DMS114 treated with DMSO at 0.1 percent for 48 hours (cell line): Measurements from ENCODE around the gene ITSN1.
"Not testable (repeated sequence)": the region's sequence is repeated elsewhere in the genome, so short reads cannot be mapped to it uniquely, and the experiment has no call there.

Source experiments
- DNase-seq: peaks from one replicate; lab custom pipeline; 2025; ENCODE audit not compliant: unreplicated experiment; lab: John Stamatoyannopoulos, UW

ITSN1 gene

DNA sequence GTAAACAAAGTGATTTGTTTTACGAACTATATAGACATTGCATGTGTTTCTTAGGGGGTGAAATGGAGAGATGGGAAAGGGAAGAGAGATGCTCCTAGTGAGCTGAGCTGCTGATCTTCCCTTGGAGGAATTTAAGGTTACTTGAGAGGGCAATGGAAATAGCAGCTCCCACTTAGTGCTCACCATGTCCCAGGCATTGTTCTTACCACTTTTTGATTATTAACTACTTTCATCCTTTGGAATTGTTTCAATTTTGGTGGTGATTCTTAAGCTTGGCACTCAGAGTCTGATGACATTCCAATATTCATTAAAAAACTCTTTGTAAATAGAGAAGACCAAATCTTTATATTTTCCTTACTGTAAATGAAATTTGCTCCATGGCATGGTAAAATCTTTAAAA, 124.9 kb downstream of the ITSN1 start:
- no peak for DNase-seq

- no peak for DNase-seq
These were observed 125.7 kb downstream of the ITSN1 start for GRCh38 chr21:33767960-33768359.

DNA sequence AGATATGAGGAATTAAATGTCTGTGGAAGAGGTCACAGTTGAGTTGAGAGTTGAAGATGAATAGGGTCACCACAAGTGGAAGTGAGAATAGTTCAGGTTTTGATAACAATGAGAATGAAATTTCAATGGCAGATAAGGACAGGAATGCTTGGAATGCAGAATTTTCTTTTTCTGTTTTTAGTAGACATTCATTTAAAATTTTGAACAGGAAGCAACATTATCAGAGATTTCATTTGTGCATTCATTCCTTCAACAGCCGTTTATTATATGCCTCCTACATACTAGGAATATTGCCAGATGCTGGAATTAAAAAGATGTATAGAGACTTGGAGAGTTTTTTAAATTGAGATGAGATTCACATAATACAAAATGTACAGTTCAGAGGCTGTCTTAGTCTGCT, 126.8 kb downstream of the ITSN1 start:
- no peak for DNase-seq

DNA sequence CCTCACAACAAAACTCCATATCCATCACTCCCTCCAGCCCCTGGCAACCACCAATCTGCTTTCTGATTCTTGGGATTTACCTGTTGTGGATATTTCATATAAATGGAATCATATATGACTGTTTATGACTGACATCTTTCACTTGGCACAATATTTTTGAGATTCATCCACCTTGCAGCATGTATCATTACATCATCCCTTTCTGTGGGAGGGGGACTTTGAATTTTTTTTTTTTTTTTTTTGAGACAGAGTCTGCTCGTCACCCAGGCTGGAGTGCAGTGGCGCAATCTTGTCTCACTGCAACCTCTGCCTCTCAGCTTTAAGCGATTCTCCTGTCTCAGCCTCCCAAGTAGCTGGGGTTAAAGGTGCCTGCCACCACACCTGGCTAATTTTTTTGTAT, 128.2 kb downstream of the ITSN1 start:
- DNase-seq, result no peak

- no peak for DNase-seq
These were observed 129.7 kb downstream of the ITSN1 start for GRCh38 chr21:33771976-33772375.

- DNase-seq, result no peak
These were observed 132.2 kb downstream of the ITSN1 start for GRCh38 chr21:33774551-33774950.

DNA sequence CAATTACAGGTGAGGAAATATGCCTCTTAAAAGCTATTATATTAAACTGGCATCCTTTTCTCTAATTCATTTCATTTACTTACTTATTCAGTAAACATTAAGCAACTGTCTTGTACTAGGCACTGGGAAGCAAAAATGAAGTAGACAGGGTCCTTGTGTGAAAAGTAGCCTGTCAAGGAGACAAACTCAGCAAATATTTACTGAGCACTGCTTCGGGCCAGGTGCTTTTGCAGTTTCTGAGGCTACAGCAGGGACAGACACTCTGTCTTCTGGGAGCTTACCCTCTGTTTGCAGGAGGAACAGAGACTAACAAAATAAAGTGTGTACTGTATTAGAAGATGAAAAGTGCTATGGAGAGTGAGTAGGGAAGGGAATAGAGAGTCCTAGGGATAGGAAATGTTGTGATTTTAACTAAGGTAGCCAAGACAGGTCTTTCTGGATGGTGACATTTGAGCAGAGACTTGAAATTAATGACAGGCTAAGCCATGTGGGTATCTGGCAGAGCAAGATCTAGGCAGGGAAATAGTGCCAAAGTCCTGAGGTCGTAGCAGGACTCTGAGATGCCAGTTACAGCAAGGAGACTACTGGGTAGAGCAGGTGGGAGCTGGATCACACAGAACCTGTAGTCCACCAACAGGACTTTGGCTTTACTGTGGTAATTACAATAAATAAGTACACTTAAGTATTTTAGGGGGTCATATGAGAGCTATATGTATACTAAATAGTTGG, 133.0 kb downstream of the ITSN1 start:
- DNase-seq, result no peak

GRCh38 chr21:33780631-33781030, 138.3 kb downstream of the ITSN1 start:
- DNase-seq, result no peak

DNA sequence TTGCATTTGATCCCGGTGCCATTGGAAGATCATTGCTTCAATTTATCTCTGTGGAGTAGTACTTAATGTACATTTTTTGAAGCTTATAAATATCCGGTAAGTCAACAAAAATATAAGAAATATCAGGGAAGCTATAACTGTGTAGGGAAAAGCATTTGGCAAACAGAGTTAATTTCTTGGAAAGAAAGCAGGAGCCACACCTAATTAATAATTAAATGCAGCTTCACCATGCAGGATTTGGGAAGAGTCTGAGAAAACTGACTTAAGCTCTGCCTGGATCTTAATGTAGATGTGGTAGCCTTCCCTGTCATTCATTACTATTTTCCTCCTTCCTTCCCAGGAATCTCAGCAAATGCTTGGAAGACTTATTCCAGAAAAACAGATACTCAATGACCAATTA, 138.8 kb downstream of the ITSN1 start:
- DNase-seq, result no peak

DNA sequence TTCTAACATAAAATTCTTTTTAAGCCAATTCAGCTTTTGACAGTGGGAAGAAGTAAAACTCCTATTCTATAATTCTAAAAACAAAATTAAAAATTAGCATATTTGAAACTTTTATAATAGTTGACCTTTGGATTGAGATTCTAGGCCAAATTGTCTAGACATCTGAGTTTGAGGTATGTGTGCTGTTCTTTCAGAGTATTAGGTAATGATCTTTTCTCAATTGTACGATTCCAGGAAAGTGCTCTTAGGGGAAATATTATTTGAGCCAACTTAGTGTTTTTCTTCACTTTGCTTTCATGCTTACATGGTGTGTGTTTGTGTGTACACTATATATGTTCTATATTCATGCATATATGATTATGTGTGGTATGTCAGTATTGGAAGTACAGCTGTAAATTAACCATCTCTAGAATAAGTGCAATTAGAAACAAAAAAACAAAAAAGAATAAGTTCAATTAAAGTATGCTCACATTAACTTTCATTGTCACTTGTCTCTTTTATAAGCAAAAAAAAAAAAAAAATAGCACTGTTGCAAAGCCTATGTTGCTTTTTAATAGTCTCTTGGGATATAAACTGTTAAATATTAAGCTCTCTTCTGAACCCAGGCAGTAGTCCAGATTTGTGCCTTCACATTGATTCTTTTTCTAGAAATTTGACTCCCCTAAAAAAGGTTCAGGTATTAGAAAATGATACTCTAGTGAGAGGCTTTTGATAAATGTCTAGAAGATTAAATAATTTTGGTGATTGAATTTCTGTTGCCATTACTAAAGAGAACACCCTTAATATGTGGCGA, 141.1 kb downstream of the ITSN1 start:
- no peak for DNase-seq

DNA sequence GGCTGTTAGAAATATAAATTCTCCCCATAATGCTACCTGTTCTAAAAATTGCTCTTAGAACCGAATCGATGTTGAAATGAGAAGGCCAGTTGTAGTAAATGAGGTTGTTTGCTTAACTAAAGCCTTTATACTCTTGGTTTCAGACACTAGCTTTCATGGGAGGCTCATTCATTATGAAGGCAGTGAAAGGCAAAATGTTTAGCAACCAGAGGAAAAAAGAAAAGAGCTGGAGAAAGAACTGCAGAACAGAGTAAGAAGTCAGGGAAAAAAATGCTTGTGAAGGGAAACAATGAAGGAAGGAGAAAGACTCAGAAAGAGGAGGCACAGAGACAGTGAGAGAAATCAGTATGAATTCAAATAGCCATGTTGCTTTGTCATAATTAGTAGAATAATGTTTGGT, 145.1 kb downstream of the ITSN1 start:
- no peak for DNase-seq

DNA sequence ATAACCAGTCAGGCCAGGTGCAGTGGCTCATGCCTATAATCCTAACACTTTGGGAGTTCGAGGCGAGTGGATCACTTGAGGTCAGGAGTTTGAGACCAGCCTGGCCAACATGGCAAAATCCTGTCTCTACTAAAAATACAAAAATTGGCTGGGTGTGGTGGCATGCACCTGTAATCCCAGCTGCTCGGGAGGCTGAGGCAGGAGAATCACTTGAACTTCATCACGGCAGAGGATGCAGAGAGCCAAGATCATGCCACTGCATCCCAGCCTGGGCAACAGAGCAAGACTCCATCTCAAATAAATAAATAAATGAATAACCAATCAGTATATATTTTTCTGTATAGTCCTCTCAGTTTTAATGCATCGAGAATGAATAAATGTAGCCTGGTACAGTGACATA, 146.1 kb downstream of the ITSN1 start:
- not testable (repeated sequence) for DNase-seq

DNA sequence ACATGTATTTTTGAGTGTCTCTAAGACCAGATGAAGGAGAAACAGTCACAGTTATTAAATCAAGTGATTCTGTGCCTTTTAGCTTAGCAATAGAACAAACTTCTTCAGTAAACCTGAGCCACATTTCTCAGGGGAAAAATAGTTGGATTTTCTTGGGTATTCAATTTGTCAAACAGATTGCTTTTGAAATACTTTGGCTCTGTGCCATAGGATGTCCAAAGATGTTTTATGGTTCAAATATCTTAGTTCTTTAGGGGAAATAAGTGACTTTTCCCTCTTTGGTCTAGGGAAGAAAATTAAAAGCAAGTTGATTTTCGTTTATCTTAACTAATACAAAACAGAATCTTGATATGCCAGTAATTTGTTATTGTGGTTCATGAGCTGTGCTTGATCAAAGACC, 147.4 kb downstream of the ITSN1 start:
- no peak for DNase-seq

DNA sequence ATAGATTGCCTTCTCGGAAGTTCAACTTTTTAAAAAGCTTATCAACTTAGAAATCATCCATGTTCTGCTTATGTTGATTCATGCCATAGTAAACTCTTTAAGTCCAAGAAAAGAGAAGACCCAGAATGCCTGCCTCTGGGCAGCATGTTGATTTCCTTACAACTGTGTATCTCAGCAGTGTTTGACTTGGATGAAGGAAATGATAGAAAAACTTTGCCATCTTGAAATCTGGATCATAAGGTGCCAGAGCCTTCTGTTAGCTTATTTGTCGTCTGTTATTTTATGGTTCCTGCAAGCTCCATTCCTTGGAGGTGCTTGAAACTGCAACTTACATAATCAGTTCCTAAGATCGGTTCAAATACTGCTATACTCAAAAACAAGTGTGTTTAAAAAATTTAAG, 148.8 kb downstream of the ITSN1 start:
- DNase-seq, result no peak

DNA sequence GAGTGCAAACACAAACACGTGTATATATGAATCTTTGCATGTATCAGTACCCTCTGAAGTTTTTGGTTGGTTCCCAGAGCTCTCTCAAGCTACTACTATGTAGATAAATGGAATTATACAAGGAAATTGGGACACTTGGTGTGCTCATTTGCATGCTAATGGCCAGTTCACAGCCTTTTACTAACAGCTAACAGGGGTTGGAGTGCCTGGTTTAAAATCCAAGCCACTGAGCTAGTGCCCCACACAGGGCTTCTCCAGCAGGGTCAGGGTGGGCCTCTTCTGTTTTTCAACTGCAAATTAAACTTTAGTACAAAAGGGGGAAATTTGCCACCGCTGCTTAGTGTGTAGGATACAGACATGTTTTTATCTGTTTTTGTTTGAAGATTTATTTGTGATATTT, 152.3 kb downstream of the ITSN1 start:
- DNase-seq, result no peak

- no peak for DNase-seq
These were observed 155.3 kb downstream of the ITSN1 start for GRCh38 chr21:33797565-33797964.

DNA sequence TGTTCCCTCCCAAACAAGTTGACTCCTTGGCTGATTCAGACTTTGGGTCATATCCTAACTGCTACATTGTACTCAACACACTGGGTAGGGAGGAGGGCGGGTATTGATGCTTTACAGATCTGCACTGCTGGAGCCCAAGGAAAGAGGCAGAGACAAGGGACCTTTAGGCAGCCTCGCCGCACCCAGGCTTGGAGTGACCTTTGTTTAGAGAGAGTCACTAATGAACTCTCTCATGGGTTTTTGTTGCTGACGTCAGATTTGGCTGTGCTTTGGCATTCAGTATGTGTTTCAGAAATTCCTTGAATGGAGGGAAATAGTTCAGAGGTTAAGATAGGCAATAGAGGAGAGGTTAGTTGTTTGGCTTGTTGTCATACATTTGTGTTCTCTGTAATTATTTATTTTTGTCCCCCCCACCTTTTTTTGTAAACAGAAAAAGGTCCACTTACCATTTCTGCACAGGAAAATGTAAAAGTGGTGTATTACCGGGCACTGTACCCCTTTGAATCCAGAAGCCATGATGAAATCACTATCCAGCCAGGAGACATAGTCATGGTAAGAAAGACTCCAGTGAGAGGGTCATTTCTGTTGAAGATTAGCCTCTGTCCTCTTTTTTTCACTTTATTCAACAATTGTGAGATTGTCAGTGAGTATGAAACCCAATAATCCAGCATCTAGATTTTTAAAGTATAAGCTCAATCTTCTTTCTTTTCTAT, 157.2 kb downstream of the ITSN1 start:
- DNase-seq, result no peak

GRCh38 chr21:33800753-33801423, 158.6 kb downstream of the ITSN1 start:
- DNase-seq, result no peak

- no peak for DNase-seq
These were observed 159.4 kb downstream of the ITSN1 start for GRCh38 chr21:33801424-33802405.

- DNase-seq, result no peak
These were observed 160.2 kb downstream of the ITSN1 start for GRCh38 chr21:33802481-33802880.
